ENCODE results near the gene FAT2. TPM values are rescaled to one million over a fixed set of nuclear protein-coding genes. Genes with fewer than 3 reads are reported as not detected.

FAT2 gene
- polyA plus RNA-seq, 3 donors: not detected

DNA sequence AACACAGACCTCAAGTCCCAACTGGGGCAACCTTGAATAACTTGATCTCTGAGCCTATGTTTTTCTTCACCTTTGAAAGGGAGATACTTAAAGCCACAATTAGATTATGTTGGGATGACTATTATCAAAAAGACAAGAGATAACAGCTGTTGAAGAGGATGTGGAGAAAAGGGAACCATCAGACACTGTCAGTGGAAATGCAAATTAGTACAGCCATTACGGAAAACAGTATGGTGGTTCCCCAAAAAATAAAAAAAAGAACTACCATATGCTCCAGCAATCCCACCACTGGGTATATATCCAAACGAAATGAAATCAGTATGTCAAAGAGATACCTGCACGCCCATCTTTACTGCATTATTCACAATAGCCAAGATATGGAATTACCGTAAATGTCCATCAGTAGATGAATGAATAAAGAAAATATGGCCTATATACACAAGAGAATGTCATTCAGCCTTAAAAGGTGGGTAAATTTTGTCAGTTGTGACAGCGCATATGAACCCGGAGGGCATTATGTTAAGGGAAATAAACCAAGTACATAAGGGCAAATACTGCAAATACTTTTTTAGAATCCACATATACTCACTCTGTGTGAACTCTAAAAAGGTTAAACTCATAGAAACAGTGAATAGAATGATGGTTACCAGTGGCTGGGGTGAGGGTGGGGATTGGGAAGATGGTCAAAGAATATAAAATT, 12.7 kb downstream of the FAT2 start:
- H3K27me3 Mint-ChIP-seq (ENCODE audit: low read depth in 3 of 3): peaks cover 1 to 4% (median 2%) of the 10 kb centered on the region in 3 donors
- peak overlapping the region; percentile 91 to 95 (median 94) for H3K27ac Mint-ChIP-seq
- peaks cover 25 to 26% of the 10 kb centered on the region in 2 donors for H3K4me1 ChIP-seq (ENCODE audit: control insufficient read depth in 1 of 2, insufficient read depth in 2 of 2, low read length in 2 of 2)
- H2AFZ ChIP-seq (ENCODE audit: insufficient read depth, low read depth, low read length, poor library complexity, severe bottlenecking): no peak overlapping the region
- peak overlapping the region; percentile 68 to 85 for H3K27ac ChIP-seq (ENCODE audit: low read depth in 1 of 2, low read length in 2 of 2)
- peak overlapping the region in 1 of 3 experiments; percentile 64 for H3K4me3 ChIP-seq (replicated peaks in 1 of 3; ENCODE audit: low read depth in 2 of 3, low read length in 3 of 3)
- H3K36me3 Mint-ChIP-seq: no peaks in the 10 kb centered on the region
- no peaks in the 10 kb centered on the region for H3K36me3 ChIP-seq (replicated peaks in 1 of 2; ENCODE audit: control insufficient read depth in 1 of 2, insufficient read depth in 2 of 2, low read length in 2 of 2)
- H3K9me3 Mint-ChIP-seq: no peaks in the 10 kb centered on the region
- H3K9me3 ChIP-seq (replicated peaks in 1 of 2; ENCODE audit: control insufficient read depth in 1 of 2, insufficient read depth in 1 of 2, low read length in 2 of 2): no peaks in the 10 kb centered on the region
- WGBS (ENCODE audit: insufficient coverage): no CpG with 5 or more reads among the region's 6 CpGs
- no peaks in the 10 kb centered on the region for H3K27me3 ChIP-seq (ENCODE audit: control insufficient read depth in 2 of 2, insufficient read depth in 2 of 2, low read length in 2 of 2)
- peak overlapping the region in 1 of 2 donors; percentile 88 for H3K4me3 Mint-ChIP-seq
- H3K9ac ChIP-seq (ENCODE audit: insufficient read depth, low read length, poor library complexity, severe bottlenecking): peak overlapping the region; percentile 44
- peaks cover 24% of the 10 kb centered on the region for H3K4me1 Mint-ChIP-seq
- intact Hi-C loops (cut with micrococcal nuclease): no loop called here
- DNase-seq: peak; percentile 35 to 65 (median 61)
- no peaks in the 10 kb centered on the region for H3K79me2 ChIP-seq (ENCODE audit: insufficient read depth, low read length)
- H3K4me2 ChIP-seq (replicated peaks; ENCODE audit: extremely low read depth, low read length, poor library complexity, severe bottlenecking): peak overlapping the region; percentile 74
- no peaks in the 10 kb centered on the region for H4K20me1 ChIP-seq (ENCODE audit: insufficient read depth, low read length)
- TF ChIP-seq, protein P1, sequence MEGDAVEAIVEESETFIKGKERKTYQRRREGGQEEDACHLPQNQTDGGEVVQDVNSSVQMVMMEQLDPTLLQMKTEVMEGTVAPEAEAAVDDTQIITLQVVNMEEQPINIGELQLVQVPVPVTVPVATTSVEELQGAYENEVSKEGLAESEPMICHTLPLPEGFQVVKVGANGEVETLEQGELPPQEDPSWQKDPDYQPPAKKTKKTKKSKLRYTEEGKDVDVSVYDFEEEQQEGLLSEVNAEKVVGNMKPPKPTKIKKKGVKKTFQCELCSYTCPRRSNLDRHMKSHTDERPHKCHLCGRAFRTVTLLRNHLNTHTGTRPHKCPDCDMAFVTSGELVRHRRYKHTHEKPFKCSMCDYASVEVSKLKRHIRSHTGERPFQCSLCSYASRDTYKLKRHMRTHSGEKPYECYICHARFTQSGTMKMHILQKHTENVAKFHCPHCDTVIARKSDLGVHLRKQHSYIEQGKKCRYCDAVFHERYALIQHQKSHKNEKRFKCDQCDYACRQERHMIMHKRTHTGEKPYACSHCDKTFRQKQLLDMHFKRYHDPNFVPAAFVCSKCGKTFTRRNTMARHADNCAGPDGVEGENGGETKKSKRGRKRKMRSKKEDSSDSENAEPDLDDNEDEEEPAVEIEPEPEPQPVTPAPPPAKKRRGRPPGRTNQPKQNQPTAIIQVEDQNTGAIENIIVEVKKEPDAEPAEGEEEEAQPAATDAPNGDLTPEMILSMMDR (IDR thresholded peaks at IDR 0.05): no peak

DNA sequence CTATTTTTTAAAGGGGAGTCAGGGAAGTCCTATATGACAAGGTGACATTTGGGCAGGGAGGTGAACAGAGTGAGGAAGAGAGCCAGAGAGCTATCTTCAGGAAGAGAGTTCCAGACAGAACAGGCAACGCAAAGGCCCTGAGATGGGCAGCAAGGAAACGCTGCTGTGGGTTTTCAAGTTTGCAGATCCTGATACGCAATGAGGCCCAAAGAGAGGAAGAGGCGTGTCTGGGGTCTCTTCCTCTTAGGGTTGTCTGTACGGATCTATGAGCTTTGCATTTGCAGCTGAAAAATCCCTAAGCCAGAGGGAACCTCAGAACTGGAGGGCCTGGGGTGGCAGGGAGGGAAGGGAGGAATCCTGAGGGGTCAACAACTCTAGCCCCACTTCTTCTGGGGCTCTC, 13.6 kb downstream of the FAT2 start:
- peak overlapping the region; percentile 59 for H2AFZ ChIP-seq (ENCODE audit: insufficient read depth, low read depth, low read length, poor library complexity, severe bottlenecking)
- 0% methylated on average over 5 of the region's 5 CpGs for WGBS (ENCODE audit: insufficient coverage)
- TF ChIP-seq, protein P1 (IDR thresholded peaks at IDR 0.05): no peak

More for the DNA sequence above, 13.6 kb downstream of the FAT2 start:
- no peaks in the 10 kb centered on the region for H3K9me3 ChIP-seq (replicated peaks in 1 of 2; ENCODE audit: control insufficient read depth in 1 of 2, insufficient read depth in 1 of 2, low read length in 2 of 2)
- Mint-ChIP-seq H3K27ac (peak overlapping the region; percentile 91 to 95 (median 94)), H3K36me3 (no peaks in the 10 kb centered on the region), H3K4me1 (peaks cover 24% of the 10 kb centered on the region), H3K9me3 (no peaks in the 10 kb centered on the region), H3K27me3 (ENCODE audit: low read depth in 3 of 3) (peaks cover under 1 to 4% (median 1%) of the 10 kb centered on the region in 3 donors), H3K4me3 (peak overlapping the region; percentile 59 to 88)
- no peaks in the 10 kb centered on the region for H3K36me3 ChIP-seq (replicated peaks in 1 of 2; ENCODE audit: control insufficient read depth in 1 of 2, insufficient read depth in 2 of 2, low read length in 2 of 2)
- H3K27me3 ChIP-seq (ENCODE audit: control insufficient read depth in 2 of 2, insufficient read depth in 2 of 2, low read length in 2 of 2): no peaks in the 10 kb centered on the region
- peaks cover 25 to 26% of the 10 kb centered on the region in 2 donors for H3K4me1 ChIP-seq (ENCODE audit: control insufficient read depth in 1 of 2, insufficient read depth in 2 of 2, low read length in 2 of 2)
- no peaks in the 10 kb centered on the region for H4K20me1 ChIP-seq (ENCODE audit: insufficient read depth, low read length)
- peak overlapping the region in 1 of 3 experiments; percentile 64 for H3K4me3 ChIP-seq (replicated peaks in 1 of 3; ENCODE audit: low read depth in 2 of 3, low read length in 3 of 3)
- intact Hi-C loops (cut with micrococcal nuclease): no loop called here
- peak; percentile 52 to 70 (median 61) for DNase-seq
- H3K4me2 ChIP-seq (replicated peaks; ENCODE audit: extremely low read depth, low read length, poor library complexity, severe bottlenecking): peak overlapping the region; percentile 74
- no peaks in the 10 kb centered on the region for H3K79me2 ChIP-seq (ENCODE audit: insufficient read depth, low read length)
- H3K27ac ChIP-seq (ENCODE audit: low read depth in 1 of 2, low read length in 2 of 2): peak overlapping the region; percentile 68 to 85
- peak overlapping the region; percentile 44 for H3K9ac ChIP-seq (ENCODE audit: insufficient read depth, low read length, poor library complexity, severe bottlenecking)
